Inflammatory macrophage (primary cell): ENCODE results near the gene GARRE1.

ENCODE experiments used
- DNase-seq, 2 donors: peaks; one replicate each; pipeline ENCODE4 v3.0.0-alpha.2; 2020 to 2022

GARRE1 gene

DNA sequence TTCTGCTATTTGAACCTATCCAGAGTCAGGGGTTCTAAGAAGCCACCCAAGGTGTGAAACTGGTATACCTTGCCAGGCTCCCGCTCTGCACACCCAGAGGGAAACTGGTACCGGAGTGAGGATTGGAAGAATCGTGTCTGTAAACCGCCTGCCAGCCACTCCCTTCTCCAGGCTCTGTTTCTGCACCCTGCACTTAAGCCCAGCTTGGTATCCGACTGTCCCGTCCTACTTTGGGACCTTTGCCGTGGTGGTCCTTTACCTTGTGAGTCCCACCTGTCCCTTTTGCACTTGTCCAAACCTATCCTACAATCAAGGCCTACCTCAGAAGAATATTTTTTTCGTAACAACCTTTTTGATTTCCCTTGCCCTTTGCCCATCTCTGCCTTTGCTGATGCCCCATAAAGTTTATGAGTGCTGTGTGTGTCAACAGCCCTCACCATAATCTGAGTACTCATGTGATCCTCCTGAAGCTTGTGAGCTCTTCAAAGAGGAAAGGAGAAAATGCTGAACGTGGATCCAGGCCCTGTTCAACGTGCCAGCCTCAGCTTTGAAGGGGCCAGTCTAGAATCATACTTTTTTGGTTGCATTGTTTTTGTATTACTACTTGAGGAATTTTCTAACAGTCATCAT lies 44.7 kb downstream of the GARRE1 start:
- no peak for DNase-seq

DNA sequence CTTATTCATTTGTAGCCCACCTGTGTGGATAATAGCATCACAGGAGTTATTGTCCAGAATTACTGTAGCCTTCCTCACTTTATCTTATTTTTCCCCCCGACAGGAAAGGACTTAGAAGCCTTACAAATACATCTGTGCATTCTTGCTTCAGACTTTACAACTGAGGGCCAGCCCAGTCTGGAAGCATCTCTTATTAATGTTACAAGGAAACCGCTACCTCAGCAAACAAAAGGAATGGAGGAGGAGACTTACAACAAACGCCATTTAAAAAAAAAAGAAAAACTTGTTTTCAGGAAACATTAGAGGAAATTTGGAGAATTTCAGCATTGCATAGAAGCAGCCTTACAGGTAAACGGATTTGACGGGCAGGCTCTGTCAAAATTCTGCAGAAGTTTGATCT lies 45.2 kb downstream of the GARRE1 start:
- DNase-seq, result no peak

DNA sequence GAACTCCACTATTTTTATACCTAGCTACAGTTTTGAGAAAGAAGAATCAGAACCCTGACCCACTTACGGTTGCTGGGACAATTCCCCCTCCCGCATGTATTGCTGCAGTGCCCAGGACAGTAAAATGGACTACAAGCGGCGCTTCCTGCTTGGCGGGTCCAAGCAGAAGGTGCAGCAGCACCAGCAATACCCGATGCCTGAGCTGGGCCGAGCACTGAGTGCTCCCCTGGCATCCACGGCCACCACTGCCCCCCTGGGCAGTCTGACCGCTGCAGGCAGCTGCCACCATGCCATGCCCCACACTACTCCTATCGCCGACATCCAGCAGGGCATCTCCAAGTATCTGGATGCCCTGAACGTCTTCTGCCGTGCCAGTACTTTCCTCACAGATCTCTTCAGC lies 46.0 kb downstream of the GARRE1 start:
- DNase-seq, result no peak

DNA sequence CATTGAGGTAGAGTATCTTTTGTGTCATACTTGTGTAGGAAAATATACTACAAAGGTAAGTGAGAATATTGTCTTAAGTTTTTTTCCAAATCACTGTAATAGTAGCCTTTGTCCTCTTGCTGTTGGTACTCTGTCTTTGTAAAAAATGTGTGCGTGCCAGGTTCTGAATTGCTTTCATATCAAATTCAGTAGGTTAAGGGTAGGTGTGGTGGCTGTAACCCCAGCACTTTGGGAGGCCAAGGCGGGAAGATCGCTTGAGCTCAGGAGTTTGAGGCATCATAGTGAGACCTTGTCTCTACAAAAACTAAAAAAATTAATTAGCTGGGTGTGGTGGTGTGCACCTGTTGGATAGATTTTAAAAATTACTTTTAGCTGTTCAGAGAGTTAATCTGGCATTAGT lies 46.6 kb downstream of the GARRE1 start:
- DNase-seq, result no peak
